ENCODE results near the gene LYPD3. TPM values are rescaled to one million over a fixed set of nuclear protein-coding genes. Genes with fewer than 3 reads are reported as not detected.
A peak's percentile ranks its signal among the peaks of the same experiment; 100 is the strongest.

Gene LYPD3
- total and polyA plus RNA-seq, 8 donors: 0.20 to 1.7 (median 0.36) TPM

- DNase-seq: peak in 5 of 6 donors; percentile 34 to 68 (median 60)
- H3K4me3 ChIP-seq: no peak overlapping the region
- no peak for FAIRE-seq
- H3K36me3 ChIP-seq: no peaks in the 10 kb centered on the region
- WGBS, 2 donors: 4 to 7% methylated on average over 8 of the region's 8 CpGs
- H3K27me3 ChIP-seq: no peaks in the 10 kb centered on the region
- TF ChIP-seq CTCF (IDR thresholded peaks at IDR 0.05): peak in 1 of 4 donors; percentile 20
- H3K27ac ChIP-seq: peak overlapping the region in 2 of 4 donors; percentile 6 to 65
- peaks cover 16 to 20% (median 16%) of the 10 kb centered on the region in 3 donors for H3K4me1 ChIP-seq
- intact Hi-C loops (cut with DNase I): no loop called here
- no peaks in the 10 kb centered on the region for H3K9me3 ChIP-seq
- peak; percentile 67 to 80 (median 75) for ATAC-seq
These were observed 39.6 kb downstream of the LYPD3 start for GRCh38 chr19:43425567-43426392.

GRCh38 chr19:43423779-43424178 is 41.6 kb downstream of the LYPD3 start:
- intact Hi-C loops (cut with DNase I): no loop called here
- FAIRE-seq (no peak), ATAC-seq (no peak), DNase-seq (no peak)
- Histone ChIP-seq H3K27me3 (no peaks in the 10 kb centered on the region), H3K4me1 (peaks cover 16 to 20% (median 16%) of the 10 kb centered on the region in 3 donors), H3K9me3 (no peaks in the 10 kb centered on the region), H3K27ac (no peak overlapping the region), H3K36me3 (no peaks in the 10 kb centered on the region), H3K4me3 (no peak overlapping the region)
- no peak for TF ChIP-seq CTCF (IDR thresholded peaks at IDR 0.05)
- 88 to 92% methylated on average over 5 of the region's 5 CpGs for WGBS, 2 donors

GRCh38 chr19:43422689-43423066 is 42.7 kb downstream of the LYPD3 start:
- H3K36me3 ChIP-seq: no peaks in the 10 kb centered on the region
- no peaks in the 10 kb centered on the region for H3K27me3 ChIP-seq
- 92 to 96% methylated on average over 1 of the region's 1 CpG for WGBS, 2 donors
- FAIRE-seq: no peak
- ATAC-seq: no peak
- H3K27ac ChIP-seq: no peak overlapping the region
- no peak for DNase-seq
- no peaks in the 10 kb centered on the region for H3K9me3 ChIP-seq
- no peak overlapping the region for H3K4me3 ChIP-seq
- TF ChIP-seq CTCF (IDR thresholded peaks at IDR 0.05): no peak
- peaks cover 14 to 19% (median 16%) of the 10 kb centered on the region in 3 donors for H3K4me1 ChIP-seq
- intact Hi-C loops (cut with DNase I): no loop called here

- intact Hi-C loops (cut with DNase I): no loop called here
- DNase-seq (no peak), ATAC-seq (no peak), FAIRE-seq (no peak)
- Histone ChIP-seq H3K27ac (no peak overlapping the region), H3K36me3 (no peaks in the 10 kb centered on the region), H3K4me3 (no peak overlapping the region), H3K27me3 (no peaks in the 10 kb centered on the region), H3K9me3 (no peaks in the 10 kb centered on the region), H3K4me1 (peaks cover 11 to 16% (median 14%) of the 10 kb centered on the region in 3 donors)
- 87% methylated on average over 2 of the region's 2 CpGs for WGBS, 2 donors
- no peak for TF ChIP-seq CTCF (IDR thresholded peaks at IDR 0.05)
These were observed 43.3 kb downstream of the LYPD3 start for GRCh38 chr19:43422000-43422688.
